ENCODE measurements around the gene PTGES. TPM values are rescaled to one million over a fixed set of nuclear protein-coding genes. Genes with fewer than 3 reads are reported as not detected.

Gene PTGES
- total and polyA plus RNA-seq, 2 donors (not counting 1 experiment from before 2014, with no cell fraction given), result 9.6 to 13.3 TPM

DNA sequence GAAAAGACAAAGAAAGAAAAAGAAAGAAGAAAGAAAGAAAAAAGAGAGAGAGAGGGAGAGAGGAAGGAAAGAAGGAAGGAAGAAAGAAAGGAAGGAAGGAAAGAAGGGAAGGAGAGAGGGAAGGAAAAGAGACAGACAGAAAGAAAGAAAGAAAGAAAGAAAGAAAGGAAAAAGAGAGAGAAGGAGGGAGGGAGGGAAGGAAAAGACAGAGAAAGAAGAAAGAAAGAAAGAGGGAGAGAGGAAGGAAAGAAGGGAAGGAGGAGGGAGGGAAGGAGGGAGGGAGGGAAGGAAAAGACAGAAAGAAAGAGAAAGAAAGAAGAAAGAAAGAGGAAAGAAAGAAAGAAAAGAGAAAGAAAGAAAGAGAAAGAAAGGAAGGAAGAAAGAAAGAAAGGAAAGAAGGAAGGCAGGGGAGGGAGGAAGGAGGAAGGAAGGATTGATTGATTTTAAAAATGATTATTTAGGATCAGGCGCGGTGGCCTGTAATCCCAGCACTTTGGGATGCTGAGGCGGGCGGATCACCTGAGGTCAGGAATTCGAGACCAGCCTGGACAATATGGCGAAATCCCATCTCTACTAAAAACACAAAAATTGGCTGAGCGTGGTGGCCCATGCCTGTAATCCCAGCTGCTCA is 26.8 kb upstream of the PTGES start:
- H3K79me2 ChIP-seq (ENCODE audit: control insufficient read depth, insufficient read depth, low read length), result no peaks in the 10 kb centered on the region
- no peak overlapping the region for H2AFZ ChIP-seq (ENCODE audit: low read length)
- DNase-seq (ENCODE audit: low read depth in 2 of 2), result no peak
- no peaks in the 10 kb centered on the region for H3K36me3 ChIP-seq (ENCODE audit: control insufficient read depth, insufficient read depth, low read length)
- H3K4me3 ChIP-seq (replicated peaks in 1 of 4; ENCODE audit: control extremely low read depth in 1 of 4, insufficient read depth in 1 of 4, low read depth in 3 of 4, low read length in 4 of 4), result no peak overlapping the region
- peaks cover 10% of the 10 kb centered on the region for H3K4me1 ChIP-seq (ENCODE audit: control insufficient read depth, extremely low read depth, insufficient read depth, low read length)
- H4K20me1 ChIP-seq (ENCODE audit: control insufficient read depth, extremely low read depth, insufficient read depth, low read length), result no peaks in the 10 kb centered on the region
- H3K27ac ChIP-seq (ENCODE audit: insufficient read depth, low read length), result no peak overlapping the region
- TF ChIP-seq EZH2 (IDR thresholded peaks at IDR 0.05; ENCODE audit: low read length, missing control alignments), result no peak
- TF ChIP-seq, protein P1, sequence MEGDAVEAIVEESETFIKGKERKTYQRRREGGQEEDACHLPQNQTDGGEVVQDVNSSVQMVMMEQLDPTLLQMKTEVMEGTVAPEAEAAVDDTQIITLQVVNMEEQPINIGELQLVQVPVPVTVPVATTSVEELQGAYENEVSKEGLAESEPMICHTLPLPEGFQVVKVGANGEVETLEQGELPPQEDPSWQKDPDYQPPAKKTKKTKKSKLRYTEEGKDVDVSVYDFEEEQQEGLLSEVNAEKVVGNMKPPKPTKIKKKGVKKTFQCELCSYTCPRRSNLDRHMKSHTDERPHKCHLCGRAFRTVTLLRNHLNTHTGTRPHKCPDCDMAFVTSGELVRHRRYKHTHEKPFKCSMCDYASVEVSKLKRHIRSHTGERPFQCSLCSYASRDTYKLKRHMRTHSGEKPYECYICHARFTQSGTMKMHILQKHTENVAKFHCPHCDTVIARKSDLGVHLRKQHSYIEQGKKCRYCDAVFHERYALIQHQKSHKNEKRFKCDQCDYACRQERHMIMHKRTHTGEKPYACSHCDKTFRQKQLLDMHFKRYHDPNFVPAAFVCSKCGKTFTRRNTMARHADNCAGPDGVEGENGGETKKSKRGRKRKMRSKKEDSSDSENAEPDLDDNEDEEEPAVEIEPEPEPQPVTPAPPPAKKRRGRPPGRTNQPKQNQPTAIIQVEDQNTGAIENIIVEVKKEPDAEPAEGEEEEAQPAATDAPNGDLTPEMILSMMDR (conservative IDR thresholded peaks at IDR 0.05 in 1 of 2, IDR thresholded peaks at IDR 0.05 in 1 of 2; ENCODE audit: low read depth in 1 of 2, low read length in 2 of 2), result no peak
- no peak overlapping the region for H3K9ac ChIP-seq (ENCODE audit: insufficient read depth, low read length)
- no peak overlapping the region for H3K4me2 ChIP-seq (ENCODE audit: extremely low read depth, insufficient read depth, low read length)
- no peaks in the 10 kb centered on the region for H3K27me3 ChIP-seq (ENCODE audit: control insufficient read depth, insufficient read depth, low read length)
- H3K9me3 ChIP-seq (ENCODE audit: control insufficient read depth, insufficient read depth, low read depth, low read length), result no peaks in the 10 kb centered on the region

DNA sequence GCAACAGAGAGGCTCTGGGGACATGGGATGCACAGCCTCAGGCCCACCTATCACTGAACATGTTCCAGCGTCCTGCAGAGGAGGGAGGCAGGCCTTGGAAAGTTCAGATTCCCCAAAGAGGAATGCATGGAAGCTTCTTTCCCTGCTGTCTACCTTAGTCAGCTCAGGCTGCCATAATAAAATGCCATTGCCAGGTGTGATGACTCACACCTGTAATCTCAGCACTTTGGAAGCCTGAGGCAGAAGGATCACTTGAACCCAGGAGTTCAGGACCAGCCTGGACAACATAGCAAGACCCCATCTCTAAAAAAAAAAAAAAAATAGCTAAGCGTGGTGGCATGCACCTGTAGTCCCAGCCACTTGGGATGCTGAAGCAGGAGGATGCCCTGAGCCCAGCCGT is 25.6 kb upstream of the PTGES start:
- no peak for TF ChIP-seq EZH2 (IDR thresholded peaks at IDR 0.05; ENCODE audit: low read length, missing control alignments)
- TF ChIP-seq, protein P1 (conservative IDR thresholded peaks at IDR 0.05 in 1 of 2, IDR thresholded peaks at IDR 0.05 in 1 of 2; ENCODE audit: low read depth in 1 of 2, low read length in 2 of 2), result no peak
- no peak for DNase-seq (ENCODE audit: low read depth in 2 of 2)

DNA sequence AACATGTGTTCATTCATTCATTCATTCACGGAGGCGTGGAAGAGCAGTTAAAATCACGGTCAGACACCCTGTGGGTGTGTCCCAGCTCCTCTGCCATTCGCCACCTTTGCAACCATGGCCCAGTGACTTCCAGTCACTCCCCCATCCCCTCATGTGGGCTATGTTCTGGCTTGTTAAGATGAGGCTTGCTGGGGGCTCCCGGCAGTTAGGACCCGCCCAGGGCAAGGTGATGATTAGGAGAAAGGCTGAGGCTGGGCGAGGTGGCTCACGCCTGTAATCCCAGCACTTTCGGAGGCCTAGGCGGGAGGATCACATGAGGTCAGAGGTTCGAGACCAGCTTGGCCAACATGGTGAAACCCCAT is 24.9 kb upstream of the PTGES start:
- Histone ChIP-seq H3K27me3 (ENCODE audit: control insufficient read depth, insufficient read depth, low read length) (no peaks in the 10 kb centered on the region), H2AFZ (ENCODE audit: low read length) (no peak overlapping the region), H3K79me2 (ENCODE audit: control insufficient read depth, insufficient read depth, low read length) (no peaks in the 10 kb centered on the region), H3K4me1 (ENCODE audit: control insufficient read depth, extremely low read depth, insufficient read depth, low read length) (peaks cover 18% of the 10 kb centered on the region), H3K9ac (ENCODE audit: insufficient read depth, low read length) (no peak overlapping the region), H3K9me3 (ENCODE audit: control insufficient read depth, insufficient read depth, low read depth, low read length) (no peaks in the 10 kb centered on the region), H3K27ac (ENCODE audit: insufficient read depth, low read length) (peak overlapping the region; percentile 63), H3K4me2 (ENCODE audit: extremely low read depth, insufficient read depth, low read length) (peak overlapping the region; percentile 17), H3K4me3 (replicated peaks in 1 of 4; ENCODE audit: control extremely low read depth in 1 of 4, insufficient read depth in 1 of 4, low read depth in 3 of 4, low read length in 4 of 4) (no peak overlapping the region), H4K20me1 (ENCODE audit: control insufficient read depth, extremely low read depth, insufficient read depth, low read length) (no peaks in the 10 kb centered on the region), H3K36me3 (ENCODE audit: control insufficient read depth, insufficient read depth, low read length) (no peaks in the 10 kb centered on the region)
- no peak for TF ChIP-seq EZH2 (IDR thresholded peaks at IDR 0.05; ENCODE audit: low read length, missing control alignments)
- TF ChIP-seq, protein P1 (conservative IDR thresholded peaks at IDR 0.05 in 1 of 2, IDR thresholded peaks at IDR 0.05 in 1 of 2; ENCODE audit: low read depth in 1 of 2, low read length in 2 of 2), result no peak
- no peak for DNase-seq (ENCODE audit: low read depth in 2 of 2)

More for the DNA sequence above, 25.6 kb upstream of the PTGES start:
- Histone ChIP-seq H3K4me1 (ENCODE audit: control insufficient read depth, extremely low read depth, insufficient read depth, low read length) (peaks cover 14% of the 10 kb centered on the region), H3K9ac (ENCODE audit: insufficient read depth, low read length) (no peak overlapping the region), H3K27me3 (ENCODE audit: control insufficient read depth, insufficient read depth, low read length) (no peaks in the 10 kb centered on the region), H2AFZ (ENCODE audit: low read length) (no peak overlapping the region), H3K9me3 (ENCODE audit: control insufficient read depth, insufficient read depth, low read depth, low read length) (no peaks in the 10 kb centered on the region), H4K20me1 (ENCODE audit: control insufficient read depth, extremely low read depth, insufficient read depth, low read length) (no peaks in the 10 kb centered on the region), H3K4me2 (ENCODE audit: extremely low read depth, insufficient read depth, low read length) (no peak overlapping the region), H3K79me2 (ENCODE audit: control insufficient read depth, insufficient read depth, low read length) (no peaks in the 10 kb centered on the region), H3K27ac (ENCODE audit: insufficient read depth, low read length) (no peak overlapping the region), H3K4me3 (replicated peaks in 1 of 4; ENCODE audit: control extremely low read depth in 1 of 4, insufficient read depth in 1 of 4, low read depth in 3 of 4, low read length in 4 of 4) (no peak overlapping the region), H3K36me3 (ENCODE audit: control insufficient read depth, insufficient read depth, low read length) (no peaks in the 10 kb centered on the region)

Data from fibroblast of lung (primary cell).